Endothelial cell of umbilical vein (primary cell): ENCODE data around the gene HOXB2. TPM values are rescaled to one million over a fixed set of nuclear protein-coding genes. Genes with fewer than 3 reads are reported as not detected.
A peak's percentile ranks its signal among the peaks of the same experiment; 100 is the strongest.

Source experiments
- BruUV-seq: library from RNA; stranded (reverse); fragments of 400-500 nt; replicated peaks from 2 replicates; lab custom pipeline; 2021; lab: Mats Ljungman, UMichigan
- CTCF ChIA-PET: fragments of 300-600, 350-600 bp; sonication (Branson Sonifier 250); formaldehyde crosslinking; loops from one replicate; lab custom pipeline; 2021; ENCODE audit warnings: antibody characterized with exemption, inconsistent platforms; lab: Charles Lee
- POLR2A ChIA-PET: fragments of 300-600, 350-600 bp; sonication (Branson Sonifier 250); formaldehyde crosslinking; loops from one replicate; lab custom pipeline; 2021; ENCODE audit warnings: antibody characterized with exemption, inconsistent platforms; lab: Charles Lee
- DNase-seq: peaks from one replicate; pipeline ENCODE4 v3.0.0-alpha.2; 2011; ENCODE audit warnings: low read depth, low spot score
- FAIRE-seq: peaks from 2 replicates; lab custom pipeline; 2011; peaks lifted over from hg19 to GRCh38; lab: Jason Lieb, UNC
- H2AFZ ChIP-seq: 2 replicates; pipeline ENCODE4 v1.6.0; 2012; ENCODE audit warnings: low read depth, low read length, control low read depth, inconsistent platforms
- H3K27ac ChIP-seq: 2 replicates; pipeline ENCODE4 v1.5.1; 2011; ENCODE audit warnings: low read depth, mild to moderate bottlenecking, control low read depth, low read length, moderate library complexity; ENCODE audit not compliant: insufficient read depth
- H3K27me3 ChIP-seq, 2 experiments: 2 replicates each; pipeline versions ENCODE4 v1.6.0 to v1.6.1; 2011; ENCODE audit warnings: low read length in 2 of 2, mixed read lengths in 1 of 2; ENCODE audit not compliant: control insufficient read depth in 2 of 2, insufficient read depth in 2 of 2
- H3K36me3 ChIP-seq, 2 experiments: 2 replicates in 1 of 2; 3 replicates in 1 of 2; pipeline ENCODE4 v1.5.1; 2011; ENCODE audit warnings: low read length in 2 of 2, mild to moderate bottlenecking in 1 of 2, moderate library complexity in 1 of 2; ENCODE audit not compliant: control insufficient read depth in 2 of 2, insufficient read depth in 2 of 2; ENCODE audit errors: extremely low read depth in 1 of 2
- H3K4me1 ChIP-seq: 3 replicates; pipeline ENCODE4 v1.5.1; 2011; ENCODE audit warnings: mild to moderate bottlenecking, low read length; ENCODE audit not compliant: control insufficient read depth, insufficient read depth; ENCODE audit errors: extremely low read depth
- H3K4me2 ChIP-seq: 2 replicates; pipeline ENCODE4 v1.6.1; 2011; ENCODE audit warnings: low read length, control low read depth, mixed read lengths; ENCODE audit not compliant: insufficient read depth
- H3K4me3 ChIP-seq, 3 experiments: fragments of 200-600 bp in 1 of 3; sonication (generic), shearing (Covaris generic) in 1 of 3; replicated peaks in 1 of 3; 2 replicates each; pipeline ENCODE4 v1.5.1; 2011 to 2016; ENCODE audit warnings: control low read depth in 3 of 3, low read length in 3 of 3, mild to moderate bottlenecking in 2 of 3, inconsistent platforms in 1 of 3, low read depth in 1 of 3, moderate library complexity in 1 of 3; ENCODE audit not compliant: insufficient read depth in 1 of 3
- H3K79me2 ChIP-seq: 2 replicates; pipeline ENCODE4 v1.6.0; 2012; ENCODE audit warnings: low read length, inconsistent platforms; ENCODE audit not compliant: control insufficient read depth, insufficient read depth
- H3K9ac ChIP-seq: replicated peaks from 2 replicates; pipeline ENCODE3; 2011; ENCODE audit warnings: low read length, control low read depth; ENCODE audit not compliant: insufficient read depth; ENCODE audit errors: extremely low read depth
- H3K9me1 ChIP-seq: replicated peaks from 3 replicates; pipeline ENCODE4 v1.6.0; 2011; ENCODE audit warnings: mild to moderate bottlenecking, low read length; ENCODE audit not compliant: control insufficient read depth, insufficient read depth; ENCODE audit errors: extremely low read depth
- H3K9me3 ChIP-seq: replicated peaks from 2 replicates; pipeline ENCODE4 v1.5.1; 2012; ENCODE audit warnings: low read length, inconsistent platforms; ENCODE audit not compliant: control insufficient read depth, insufficient read depth
- H4K20me1 ChIP-seq: replicated peaks from 2 replicates; pipeline ENCODE3; 2011; ENCODE audit warnings: mild to moderate bottlenecking, low read length; ENCODE audit not compliant: control insufficient read depth, insufficient read depth; ENCODE audit errors: extremely low read depth
- CTCF ChIP-seq, 2 donors: IDR thresholded peaks; 1 replicate in 1 of 2; 2 replicates in 1 of 2; pipeline ENCODE4 v1.5.1; 2011; ENCODE audit warnings: low read length in 2 of 2, mild to moderate bottlenecking in 2 of 2, moderate library complexity in 2 of 2, control low read depth in 1 of 2, inconsistent platforms in 1 of 2, low read depth in 1 of 2; ENCODE audit not compliant: insufficient read depth in 1 of 2; ENCODE audit errors: extremely low read depth in 1 of 2
- EZH2 ChIP-seq: IDR thresholded peaks from 2 replicates; pipeline ENCODE4 v1.6.1; 2012; ENCODE audit warnings: borderline replicate concordance, low read depth, mild to moderate bottlenecking, moderate library complexity, low read length, inconsistent platforms; ENCODE audit not compliant: severe bottlenecking
- FOS ChIP-seq: IDR thresholded peaks from 2 replicates; pipeline ENCODE4 v1.6.1; 2011; ENCODE audit warnings: mild to moderate bottlenecking, low read length, moderate library complexity, borderline replicate concordance; ENCODE audit not compliant: insufficient read depth
- GATA2 ChIP-seq: IDR thresholded peaks from 2 replicates; pipeline ENCODE4 v1.7.0; 2011; ENCODE audit warnings: low read depth, mild to moderate bottlenecking, moderate library complexity, mixed read lengths, low read length; ENCODE audit not compliant: insufficient read length, insufficient read depth
- JUN ChIP-seq: IDR thresholded peaks from 2 replicates; pipeline ENCODE4 v1.6.1; 2011; ENCODE audit warnings: borderline replicate concordance, low read depth; ENCODE audit not compliant: insufficient read length, insufficient read depth
- MYC ChIP-seq: IDR thresholded peaks from one replicate; pipeline ENCODE4 v1.6.1; 2011; ENCODE audit warnings: mild to moderate bottlenecking, low read depth, low read length
- POLR2A ChIP-seq: IDR thresholded peaks from 2 replicates; pipeline ENCODE4 v1.6.1; 2012; ENCODE audit warnings: low read depth, mild to moderate bottlenecking, control low read depth, low read length
- POLR2AphosphoS5 ChIP-seq: IDR thresholded peaks from 2 replicates; pipeline ENCODE4 v1.6.1; 2012; ENCODE audit warnings: low read depth, mild to moderate bottlenecking, control low read depth, low read length, moderate library complexity; ENCODE audit not compliant: insufficient read depth
- dilution Hi-C: fragments of 300-500 bp; cut with MboI; formaldehyde crosslinking; loops from one replicate; pipeline ENCODE4 v1.15.0; 2019; ENCODE audit warnings: low sequenced_read_pairs; ENCODE audit not compliant: extremely low pct_ligation_motif_present
- intact Hi-C: fragments of 100-400 bp; cut with micrococcal nuclease; formaldehyde crosslinking; loops from one replicate; pipeline ENCODE4 v1.10.0; 2022
- polyA plus RNA-seq, 4 experiments: library from polyadenylated mRNA; depleted of rRNA in 3 of 4; stranded (reverse) in 3 of 4; unstranded in 1 of 4; fragments of >200 nt; gene quantifications; 2 replicates each; pipeline versions ENCODE4 v1.2.1 to v1.2.3, GENCODE V29; 2011 to 2012; ENCODE audit warnings: missing spikeins in 1 of 4
- total RNA-seq: library from RNA; stranded (reverse); gene quantifications from 2 replicates; pipeline ENCODE4 v1.2.3, GENCODE V29; 2021
- TF ChIP-seq, protein P1 (sequence below): IDR thresholded peaks from 2 replicates; pipeline ENCODE4 v1.6.1; 2011; ENCODE audit not compliant: insufficient read depth, insufficient read length

HOXB2 gene
- total and polyA plus RNA-seq, 2 donors (not counting 3 experiments of a cell fraction or from before 2014, with no cell fraction given), result 14.1 to 23.3 TPM

- no peaks in the 10 kb centered on the region for H4K20me1 ChIP-seq
- BruUV-seq, result no TSS peak
- no peak for DNase-seq
- H3K4me1 ChIP-seq, result peaks cover 42% of the 10 kb centered on the region
- H3K4me3 ChIP-seq, result no peak overlapping the region
- peak overlapping the region; percentile 22 for H3K27ac ChIP-seq
- H3K4me2 ChIP-seq, result no peak overlapping the region
- no peaks in the 10 kb centered on the region for H3K27me3 ChIP-seq
- H3K79me2 ChIP-seq, result peaks cover 39% of the 10 kb centered on the region
- no peak for FAIRE-seq
- no peaks in the 10 kb centered on the region for H3K9me1 ChIP-seq
- no peaks in the 10 kb centered on the region for H3K9me3 ChIP-seq
- H3K36me3 ChIP-seq, result peaks cover 0 to 8% of the 10 kb centered on the region in 2 experiments
- no peak for TF ChIP-seq MYC
- no peak for TF ChIP-seq POLR2AphosphoS5
- TF ChIP-seq, protein P1, sequence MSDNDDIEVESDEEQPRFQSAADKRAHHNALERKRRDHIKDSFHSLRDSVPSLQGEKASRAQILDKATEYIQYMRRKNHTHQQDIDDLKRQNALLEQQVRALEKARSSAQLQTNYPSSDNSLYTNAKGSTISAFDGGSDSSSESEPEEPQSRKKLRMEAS, result no peak
- no peak for TF ChIP-seq CTCF (IDR thresholded peaks at IDR 0.05; ENCODE audit: extremely low read depth in 1 of 2, insufficient read depth in 1 of 2, low read depth in 1 of 2, low read length in 2 of 2)
- TF ChIP-seq FOS, result no peak
- no peak for TF ChIP-seq JUN
- TF ChIP-seq EZH2, result no peak
- no peak for TF ChIP-seq POLR2A
- no peak for TF ChIP-seq GATA2
- ChIA-PET POLR2A (no interaction called here), CTCF (interaction anchor here (0.9 to 2.3 kb wide), 17 partner anchors 10 to 373 kb away, joined by 3 to 22 read pairs (median 4); partner anchors contain the start of gene HOXB8)
- intact Hi-C loops, result no loop called here
- no peak overlapping the region for H3K9ac ChIP-seq
- H2AFZ ChIP-seq, result no peak overlapping the region
- dilution Hi-C loops, result no loop called here
Measured at GRCh38 chr17:48588074-48588415, 43.1 kb upstream of the HOXB2 start.
